BLaER1 treated with 17β-estradiol and CSF1 and Interleukin-3, amounts not matched to agents 10 nM and 100 nM (cell line): ENCODE data around the gene BNC2.

Source experiments
- H3K27ac ChIP-seq, 11 experiments: shearing (Covaris generic); formaldehyde crosslinking; 2 replicates each; pipeline ENCODE4 v1.8.1; 2022
- H3K27me3 ChIP-seq, 11 experiments: shearing (Covaris generic); formaldehyde crosslinking; 2 replicates each; pipeline ENCODE4 v1.8.1; 2022
- H3K36me3 ChIP-seq, 11 experiments: shearing (Covaris generic); formaldehyde crosslinking; 2 replicates each; pipeline ENCODE4 v1.8.1; 2022
- H3K4me1 ChIP-seq, 10 experiments: shearing (Covaris generic); formaldehyde crosslinking; 2 replicates each; pipeline ENCODE4 v1.8.1; 2022
- H3K4me2 ChIP-seq, 11 experiments: shearing (Covaris generic); formaldehyde crosslinking; 2 replicates each; pipeline ENCODE4 v1.8.1; 2022
- H3K4me3 ChIP-seq, 10 experiments: shearing (Covaris generic); formaldehyde crosslinking; 2 replicates each; pipeline ENCODE4 v1.8.1; 2022
- H3K9ac ChIP-seq, 11 experiments: shearing (Covaris generic); formaldehyde crosslinking; 2 replicates each; pipeline ENCODE4 v1.8.1; 2022
- H3K9me3 ChIP-seq, 11 experiments: shearing (Covaris generic); formaldehyde crosslinking; replicated peaks in 1 of 11; 2 replicates each; pipeline ENCODE4 v1.8.1; 2022
- H4K20me1 ChIP-seq, 11 experiments: shearing (Covaris generic); formaldehyde crosslinking; 2 replicates each; pipeline ENCODE4 v1.8.1; 2022
- Cebpa-rat ChIP-seq, 11 experiments: shearing (Covaris generic); IDR thresholded peaks; 2 replicates each; pipeline ENCODE4 v1.8.1; 2022

Gene BNC2

GRCh38 chr9:16619914-16620520 is 250.5 kb downstream of the BNC2 start:
- Histone ChIP-seq H4K20me1 (peaks cover 0 to 7% (median 0%) of the 10 kb centered on the region in 11 experiments; a peak in 1 of 22 replicates), H3K36me3 (peaks cover 0 to 12% (median 0%) of the 10 kb centered on the region in 11 experiments; a peak in 2 of 22 replicates), H3K27ac (no peak overlapping the region; a peak in 1 of 22 replicates), H3K27me3 (no peaks in the 10 kb centered on the region), H3K9me3 (peaks cover 7 to 26% (median 17%) of the 10 kb centered on the region in 11 experiments; a peak in 13 of 22 replicates), H3K4me2 (peak overlapping the region in 6 of 11 experiments; percentile 3 to 86 (median 30); a peak in 8 of 22 replicates), H3K4me3 (no peak overlapping the region), H3K9ac (no peak overlapping the region), H3K4me1 (peaks cover 22 to 70% (median 43%) of the 10 kb centered on the region in 10 experiments)
- TF ChIP-seq Cebpa-rat (IDR thresholded peaks at IDR 0.05) = no peak

GRCh38 chr9:16619402-16619801 is 251.1 kb downstream of the BNC2 start:
- Histone ChIP-seq H3K9me3 (peaks cover 7 to 26% (median 17%) of the 10 kb centered on the region in 11 experiments; a peak in 13 of 22 replicates), H4K20me1 (peaks cover 0 to 1% (median 0%) of the 10 kb centered on the region in 11 experiments; a peak in 1 of 22 replicates), H3K27me3 (no peaks in the 10 kb centered on the region), H3K27ac (no peak overlapping the region; a peak in 1 of 22 replicates), H3K9ac (no peak overlapping the region), H3K36me3 (peaks cover 0 to 12% (median 0%) of the 10 kb centered on the region in 11 experiments; a peak in 2 of 22 replicates), H3K4me2 (peak overlapping the region in 6 of 11 experiments; percentile 23 to 86 (median 32); a peak in 10 of 22 replicates), H3K4me3 (no peak overlapping the region), H3K4me1 (peaks cover 15 to 64% (median 37%) of the 10 kb centered on the region in 10 experiments)
- no peak for TF ChIP-seq Cebpa-rat (IDR thresholded peaks at IDR 0.05)

GRCh38 chr9:16618524-16618923 is 251.9 kb downstream of the BNC2 start:
- Histone ChIP-seq H3K27ac (no peak overlapping the region), H3K9ac (no peak overlapping the region), H3K4me2 (peak overlapping the region in 9 of 11 experiments; percentile 1 to 86 (median 29); a peak in 12 of 22 replicates)

GRCh38 chr9:16616686-16617085 is 253.8 kb downstream of the BNC2 start:
- H3K36me3 ChIP-seq = peaks cover 0 to 12% (median 0%) of the 10 kb centered on the region in 11 experiments; a peak in 2 of 22 replicates
- H4K20me1 ChIP-seq = no peaks in the 10 kb centered on the region; a peak in 1 of 22 replicates
- H3K9ac ChIP-seq = no peak overlapping the region
- no peaks in the 10 kb centered on the region for H3K27me3 ChIP-seq
- H3K4me2 ChIP-seq = no peak overlapping the region
- peaks cover 7 to 26% (median 17%) of the 10 kb centered on the region in 11 experiments; a peak in 13 of 22 replicates for H3K9me3 ChIP-seq
- H3K4me3 ChIP-seq = no peak overlapping the region
- TF ChIP-seq Cebpa-rat (IDR thresholded peaks at IDR 0.05) = no peak
- H3K4me1 ChIP-seq = peaks cover 0 to 37% (median 19%) of the 10 kb centered on the region in 10 experiments; a peak in 14 of 20 replicates
- H3K27ac ChIP-seq = no peak overlapping the region

More at GRCh38 chr9:16618524-16618923, 251.9 kb downstream of the BNC2 start:
- Histone ChIP-seq H3K27me3 (no peaks in the 10 kb centered on the region), H4K20me1 (no peaks in the 10 kb centered on the region; a peak in 1 of 22 replicates), H3K4me3 (no peak overlapping the region), H3K9me3 (peaks cover 7 to 26% (median 17%) of the 10 kb centered on the region in 11 experiments; a peak in 13 of 22 replicates), H3K36me3 (peaks cover 0 to 12% (median 0%) of the 10 kb centered on the region in 11 experiments; a peak in 2 of 22 replicates), H3K4me1 (peaks cover 10 to 55% (median 28%) of the 10 kb centered on the region in 10 experiments; a peak in 17 of 20 replicates)
- TF ChIP-seq Cebpa-rat (IDR thresholded peaks at IDR 0.05) = no peak

- H3K4me2 ChIP-seq = no peak overlapping the region
- peaks cover 0 to 12% (median 0%) of the 10 kb centered on the region in 11 experiments; a peak in 2 of 22 replicates for H3K36me3 ChIP-seq
- H3K9me3 ChIP-seq = peaks cover 7 to 26% (median 17%) of the 10 kb centered on the region in 11 experiments; a peak in 13 of 22 replicates
- H3K27ac ChIP-seq = no peak overlapping the region
- no peak overlapping the region for H3K4me3 ChIP-seq
- H3K4me1 ChIP-seq = peaks cover 0 to 26% (median 16%) of the 10 kb centered on the region in 10 experiments; a peak in 14 of 20 replicates
- TF ChIP-seq Cebpa-rat (IDR thresholded peaks at IDR 0.05) = no peak
- peaks cover 0 to 3% (median 0%) of the 10 kb centered on the region in 11 experiments; a peak in 1 of 22 replicates for H4K20me1 ChIP-seq
- H3K27me3 ChIP-seq = no peaks in the 10 kb centered on the region
- no peak overlapping the region for H3K9ac ChIP-seq
Measured at GRCh38 chr9:16615451-16615850, 255.0 kb downstream of the BNC2 start.

- H3K4me3 ChIP-seq = no peak overlapping the region
- H3K36me3 ChIP-seq = peaks cover 0 to 12% (median 0%) of the 10 kb centered on the region in 11 experiments; a peak in 2 of 22 replicates
- H3K9me3 ChIP-seq = peaks cover 7 to 26% (median 17%) of the 10 kb centered on the region in 11 experiments; a peak in 13 of 22 replicates
- H3K9ac ChIP-seq = no peak overlapping the region
- H3K27ac ChIP-seq = no peak overlapping the region
- no peaks in the 10 kb centered on the region for H3K27me3 ChIP-seq
- H4K20me1 ChIP-seq = peaks cover 0 to 3% (median 0%) of the 10 kb centered on the region in 11 experiments; a peak in 1 of 22 replicates
- H3K4me2 ChIP-seq = no peak overlapping the region
- peaks cover 0 to 7% (median 4%) of the 10 kb centered on the region in 10 experiments; a peak in 12 of 20 replicates for H3K4me1 ChIP-seq
- no peak for TF ChIP-seq Cebpa-rat (IDR thresholded peaks at IDR 0.05)
Measured at GRCh38 chr9:16613605-16614004, 256.9 kb downstream of the BNC2 start.

GRCh38 chr9:16613051-16613450 is 257.4 kb downstream of the BNC2 start:
- Histone ChIP-seq H3K36me3 (peaks cover 0 to 10% (median 0%) of the 10 kb centered on the region in 11 experiments; a peak in 2 of 22 replicates), H3K27ac (no peak overlapping the region), H3K4me3 (no peak overlapping the region), H3K4me1 (peaks cover 0 to 2% (median 0%) of the 10 kb centered on the region in 10 experiments; a peak in 4 of 20 replicates), H3K9ac (no peak overlapping the region), H3K9me3 (peaks cover 7 to 22% (median 16%) of the 10 kb centered on the region in 11 experiments; a peak in 13 of 22 replicates), H4K20me1 (peaks cover 0 to 3% (median 0%) of the 10 kb centered on the region in 11 experiments; a peak in 1 of 22 replicates), H3K27me3 (no peaks in the 10 kb centered on the region), H3K4me2 (no peak overlapping the region)
- TF ChIP-seq Cebpa-rat (IDR thresholded peaks at IDR 0.05) = no peak

GRCh38 chr9:16612627-16613026 is 257.8 kb downstream of the BNC2 start:
- Histone ChIP-seq H3K27me3 (no peaks in the 10 kb centered on the region), H3K27ac (no peak overlapping the region), H3K9me3 (peaks cover 2 to 17% (median 12%) of the 10 kb centered on the region in 11 experiments; a peak in 13 of 22 replicates), H3K4me3 (no peak overlapping the region), H3K36me3 (peaks cover 0 to 7% (median 0%) of the 10 kb centered on the region in 11 experiments; a peak in 2 of 22 replicates), H3K4me2 (no peak overlapping the region), H3K9ac (no peak overlapping the region), H4K20me1 (peaks cover 0 to 3% (median 0%) of the 10 kb centered on the region in 11 experiments; a peak in 1 of 22 replicates), H3K4me1 (no peaks in the 10 kb centered on the region)
- TF ChIP-seq Cebpa-rat (IDR thresholded peaks at IDR 0.05) = no peak

- Histone ChIP-seq H3K4me3 (no peak overlapping the region), H4K20me1 (0 out of 22 replicates have a peak, but pooled peaks cover 0 to 3% (median 0%) of the 10 kb centered on the region in 11 experiments), H3K27me3 (no peaks in the 10 kb centered on the region), H3K27ac (no peak overlapping the region), H3K9ac (no peak overlapping the region), H3K9me3 (peaks cover 0 to 14% (median 9%) of the 10 kb centered on the region in 11 experiments; a peak in 11 of 22 replicates), H3K4me1 (no peaks in the 10 kb centered on the region), H3K4me2 (no peak overlapping the region), H3K36me3 (peaks cover 0 to 7% (median 0%) of the 10 kb centered on the region in 11 experiments; a peak in 3 of 22 replicates)
- TF ChIP-seq Cebpa-rat (IDR thresholded peaks at IDR 0.05) = no peak
Measured at GRCh38 chr9:16611983-16612382, 258.5 kb downstream of the BNC2 start.
